ENCODE data around the gene FBXO44.

The FBXO44 gene

GRCh38 chr1:11691302-11691914, 36.7 kb downstream of the FBXO44 start, which contains the start of gene DRAXIN (continued):
- TF ChIP-seq ZBTB26 (tag by site-specific recombination; optimal IDR thresholded peaks at IDR 0.05) (peak; percentile 52), ZNF366 (tag by site-specific recombination; conservative IDR thresholded peaks at IDR 0.05) (no peak), HOXD13 (CRISPR knock-in tag; IDR thresholded peaks at IDR 0.05; ENCODE audit: borderline replicate concordance) (no peak), KLF10 (tag by site-specific recombination; IDR thresholded peaks at IDR 0.05) (no peak), ZNF202 (tag by site-specific recombination; IDR thresholded peaks at IDR 0.05; ENCODE audit: borderline replicate concordance) (no peak), ZNF146 (tag by site-specific recombination; IDR thresholded peaks at IDR 0.05) (no peak), MEIS1 (CRISPR knock-in tag; IDR thresholded peaks at IDR 0.05; ENCODE audit: borderline replicate concordance) (no peak), ZNF514 (tag by site-specific recombination; IDR thresholded peaks at IDR 0.05) (no peak), ZNF37A (tag by site-specific recombination; IDR thresholded peaks at IDR 0.05) (no peak), ZNF140 (tag by site-specific recombination; IDR thresholded peaks at IDR 0.05) (no peak)

- CTCF ChIA-PET = interaction anchor here (0.6 to 0.7 kb wide), 2 partner anchors 10 to 370 kb away, joined by 3 read pairs; no protein-coding TSS in a partner anchor
- Histone ChIP-seq H3K9me3 (ENCODE audit: control insufficient read depth, insufficient read depth, low read depth, low read length) (no peaks in the 10 kb centered on the region), H3K4me3 (ENCODE audit: low read depth, low read length) (peak overlapping the region; percentile 16), H3K4me1 (ENCODE audit: control insufficient read depth, insufficient read depth, low read length) (peaks cover 9% of the 10 kb centered on the region; the same call in 1 of the 2 replicates), H3K36me3 (ENCODE audit: control insufficient read depth in 2 of 2, insufficient read depth in 1 of 2, low read length in 2 of 2) (no peaks in the 10 kb centered on the region), H3K27ac (ENCODE audit: extremely low read depth, low read depth, low read length) (no peak overlapping the region)
- POLR2A ChIA-PET = no interaction called here
- peak; percentile 89 for TF ChIP-seq EGR2 (tag by site-specific recombination; IDR thresholded peaks at IDR 0.05; ENCODE audit: low read depth)
- peak; percentile 91 for TF ChIP-seq ZFHX2 (tag by site-specific recombination; conservative IDR thresholded peaks at IDR 0.05)
- TF ChIP-seq KLF1 (tag by site-specific recombination; IDR thresholded peaks at IDR 0.05) = 0 out of 2 replicates have a peak, but pooled peaks have one; percentile 13
- TF ChIP-seq GLIS2 (tag by site-specific recombination; IDR thresholded peaks at IDR 0.05) = peak; percentile 11; the same call in 1 of the 2 replicates
- TF ChIP-seq ZNF239 (tag by site-specific recombination; IDR thresholded peaks at IDR 0.05) = no peak
- no peak for TF ChIP-seq ZNF629 (tag by site-specific recombination; IDR thresholded peaks at IDR 0.05)
Measured at GRCh38 chr1:11691928-11692711, 37.4 kb downstream of the FBXO44 start.

- no peak overlapping the region for H3K4me3 ChIP-seq (ENCODE audit: low read depth, low read length)
- H3K36me3 ChIP-seq (ENCODE audit: control insufficient read depth in 2 of 2, insufficient read depth in 1 of 2, low read length in 2 of 2) = no peaks in the 10 kb centered on the region
- H3K4me1 ChIP-seq (ENCODE audit: control insufficient read depth, insufficient read depth, low read length) = peaks cover 9% of the 10 kb centered on the region; the same call in 1 of the 2 replicates
- no peak overlapping the region for H3K27ac ChIP-seq (ENCODE audit: extremely low read depth, low read depth, low read length)
- ChIA-PET POLR2A (no interaction called here), CTCF (interaction anchor here (0.7 to 1.0 kb wide), 2 partner anchors 26 to 480 kb away, joined by 4 to 6 read pairs; no protein-coding TSS in a partner anchor)
- H3K9me3 ChIP-seq (ENCODE audit: control insufficient read depth, insufficient read depth, low read depth, low read length) = no peaks in the 10 kb centered on the region
- TF ChIP-seq ZNF366 (tag by site-specific recombination; conservative IDR thresholded peaks at IDR 0.05) (0 out of 2 replicates have a peak, but pooled peaks have one; percentile 33), ZFHX2 (tag by site-specific recombination; conservative IDR thresholded peaks at IDR 0.05) (no peak), ZBTB7A (tag by site-specific recombination; IDR thresholded peaks at IDR 0.05; ENCODE audit: low read depth) (no peak), KLF17 (tag by site-specific recombination; IDR thresholded peaks at IDR 0.05) (0 out of 2 replicates have a peak, but pooled peaks have one; percentile 40), BCL11B (tag by site-specific recombination; IDR thresholded peaks at IDR 0.05; ENCODE audit: low read depth) (no peak), ZNF654 (tag by site-specific recombination; IDR thresholded peaks at IDR 0.05; ENCODE audit: low read depth) (no peak), PBX3 (CRISPR knock-in tag; IDR thresholded peaks at IDR 0.05) (no peak), ZNF10 (tag by site-specific recombination; IDR thresholded peaks at IDR 0.05) (peak; percentile 85; the same call in 1 of the 2 replicates), ZNF600 (tag by site-specific recombination; IDR thresholded peaks at IDR 0.05) (peak; percentile 34; the same call in 1 of the 2 replicates), ZNF658 (tag by site-specific recombination; IDR thresholded peaks at IDR 0.05) (no peak), ZNF624 (tag by site-specific recombination; IDR thresholded peaks at IDR 0.05) (no peak), ZNF629 (tag by site-specific recombination; IDR thresholded peaks at IDR 0.05) (peak; percentile 48), ZNF660 (tag by site-specific recombination; IDR thresholded peaks at IDR 0.05) (peak; percentile 85; the same call in 1 of the 2 replicates), ZNF362 (tag by site-specific recombination; IDR thresholded peaks at IDR 0.05) (no peak), ZNF548 (tag by site-specific recombination; IDR thresholded peaks at IDR 0.05) (no peak), GLIS2 (tag by site-specific recombination; IDR thresholded peaks at IDR 0.05) (peak; percentile 20; the same call in 1 of the 2 replicates)
Measured at GRCh38 chr1:11693024-11693590, 38.4 kb downstream of the FBXO44 start.
